Breast epithelium (tissue), 3 donors: ENCODE results near the gene NEDD9.

Experiments used
- CTCF ChIP-seq, 3 donors: fragments of 450-650 bp; IDR thresholded peaks; one replicate each; pipeline ENCODE4 v1.5.1; 2016 to 2017; ENCODE audit warnings: antibody characterized with exemption in 3 of 3, mild to moderate bottlenecking in 3 of 3, moderate library complexity in 3 of 3
- POLR2A ChIP-seq: fragments of 450-650 bp; IDR thresholded peaks from one replicate; pipeline ENCODE4 v1.6.1; 2016; ENCODE audit warnings: antibody characterized with exemption, mild to moderate bottlenecking, moderate library complexity
- POLR2AphosphoS5 ChIP-seq, 3 donors: sonication (generic); formaldehyde crosslinking; IDR thresholded peaks; one replicate each; pipeline ENCODE4 v1.6.1; 2017; ENCODE audit warnings: antibody characterized with exemption in 3 of 3

GRCh38 chr6:11172501-11173327 lies 59.8 kb downstream of the NEDD9 start:
- peak; percentile 69 to 89 (median 81) for TF ChIP-seq CTCF (IDR thresholded peaks at IDR 0.05)
- TF ChIP-seq POLR2A: no peak
- TF ChIP-seq POLR2AphosphoS5 (IDR thresholded peaks at IDR 0.05): peak in 1 of 3 donors; percentile 25
